GM23338 (cell line): ENCODE data around the gene ATP4B. TPM values are rescaled to one million over a fixed set of nuclear protein-coding genes. Genes with fewer than 3 reads are reported as not detected.

Experiments used
- ATAC-seq: fragments of 200-7000 bp; cut with Tn5 transposase; 3 replicates; pipeline ENCODE4 v1.9.1; 2020
- DNase-seq: peaks from one replicate; pipeline ENCODE4 v3.0.0-alpha.2; 2015; ENCODE audit warnings: low spot score
- H2AFZ ChIP-seq: fragments of 200-600 bp; sonication (generic); 2 replicates; pipeline ENCODE4 v1.8.0; 2016; ENCODE audit warnings: antibody characterized with exemption, mild to moderate bottlenecking, moderate library complexity
- H3F3A ChIP-seq: fragments of 200-600 bp; sonication (generic); replicated peaks from 2 replicates; pipeline ENCODE4 v1.8.0; 2017; ENCODE audit warnings: antibody characterized with exemption, mixed run types, low read depth
- H3K27ac ChIP-seq: fragments of 200-600 bp; sonication (generic); 2 replicates; pipeline ENCODE4 v1.6.1; 2016; ENCODE audit warnings: low read depth
- H3K27me3 ChIP-seq: fragments of 200-600 bp; sonication (generic); 2 replicates; pipeline ENCODE4 v1.8.0; 2016; ENCODE audit warnings: mild to moderate bottlenecking, mixed run types, moderate library complexity; ENCODE audit not compliant: insufficient read depth
- H3K36me3 ChIP-seq: fragments of 200-600 bp; sonication (generic); 2 replicates; pipeline ENCODE4 v1.8.0; 2016; ENCODE audit warnings: mild to moderate bottlenecking; ENCODE audit not compliant: insufficient read depth
- H3K4me1 ChIP-seq: fragments of 200-600 bp; sonication (generic); 2 replicates; pipeline ENCODE4 v1.8.0; 2016; ENCODE audit warnings: mild to moderate bottlenecking, moderate library complexity; ENCODE audit not compliant: insufficient read depth
- H3K4me2 ChIP-seq: fragments of 200-600 bp; sonication (generic); 2 replicates; pipeline ENCODE4 v1.7.1; 2017; ENCODE audit warnings: mixed run types
- H3K4me3 ChIP-seq: fragments of 200-600 bp; sonication (generic); 2 replicates; pipeline ENCODE4 v1.6.1; 2016; ENCODE audit warnings: mixed run types
- H3K79me2 ChIP-seq: fragments of 200-600 bp; sonication (generic); replicated peaks from 2 replicates; pipeline ENCODE4 v1.8.0; 2017; ENCODE audit warnings: mild to moderate bottlenecking; ENCODE audit not compliant: insufficient read depth
- H3K9me2 ChIP-seq: fragments of 200-600 bp; sonication (generic); 2 replicates; pipeline ENCODE4 v1.8.0; 2017; ENCODE audit not compliant: insufficient read depth
- H4K20me1 ChIP-seq: fragments of 200-600 bp; sonication (generic); replicated peaks from 2 replicates; pipeline ENCODE4 v1.8.0; 2017; ENCODE audit warnings: mild to moderate bottlenecking; ENCODE audit not compliant: insufficient read depth
- H3K27ac Mint-ChIP-seq: 2 replicates; pipeline ENCODE4 v1.8.0; 2020; ENCODE audit warnings: inconsistent platforms, mild to moderate bottlenecking, moderate library complexity, mixed read lengths
- H3K27me3 Mint-ChIP-seq: 3 replicates; pipeline ENCODE4 v1.8.0; 2022; ENCODE audit warnings: low read depth, mild to moderate bottlenecking, moderate library complexity, mixed read lengths, inconsistent platforms; ENCODE audit not compliant: insufficient read depth, poor library complexity
- H3K36me3 Mint-ChIP-seq: 3 replicates; pipeline ENCODE4 v1.8.0; 2021; ENCODE audit warnings: low read depth, mild to moderate bottlenecking, inconsistent platforms, moderate library complexity, mixed read lengths
- H3K4me1 Mint-ChIP-seq: 3 replicates; pipeline ENCODE4 v1.8.0; 2020; ENCODE audit warnings: mild to moderate bottlenecking, inconsistent platforms, mixed read lengths
- H3K4me3 Mint-ChIP-seq: 3 replicates; pipeline ENCODE4 v1.8.0; 2021; ENCODE audit warnings: moderate library complexity, mild to moderate bottlenecking, inconsistent platforms, mixed read lengths
- H3K9me3 Mint-ChIP-seq: 3 replicates; pipeline ENCODE4 v1.8.0; 2020; ENCODE audit warnings: moderate library complexity, mild to moderate bottlenecking, inconsistent platforms, mixed read lengths
- CREB1 ChIP-seq: fragments of 250-450 bp; sonication (Bioruptor Pico); IDR thresholded peaks from 2 replicates; pipeline ENCODE4 v1.5.0; 2020; ENCODE audit warnings: low read depth, mild to moderate bottlenecking, moderate library complexity
- CTCF ChIP-seq, 2 experiments: fragments of 200-600 bp in 1 of 2; sonication (generic) in 1 of 2; conservative IDR thresholded peaks; 2 replicates each; pipeline versions ENCODE4 v1.5.1 to v1.6.1; 2016 to 2017; ENCODE audit warnings: antibody characterized with exemption in 2 of 2, low read depth in 2 of 2, mild to moderate bottlenecking in 2 of 2, moderate library complexity in 1 of 2
- EZH2 ChIP-seq: fragments of 200-600 bp; sonication (generic); IDR thresholded peaks from one replicate; pipeline ENCODE4 v1.8.0; 2017; ENCODE audit warnings: antibody characterized with exemption, mild to moderate bottlenecking, low read depth; ENCODE audit not compliant: unreplicated experiment
- EZH2phosphoT487 ChIP-seq: fragments of 200-600 bp; sonication (generic); IDR thresholded peaks from one replicate; pipeline ENCODE4 v1.8.1; 2018; ENCODE audit warnings: antibody characterized with exemption; ENCODE audit not compliant: unreplicated experiment
- JUNB ChIP-seq: IDR thresholded peaks from one replicate; pipeline ENCODE4 v1.6.1; 2016; ENCODE audit warnings: antibody characterized with exemption; ENCODE audit not compliant: unreplicated experiment
- NANOG ChIP-seq: IDR thresholded peaks from 2 replicates; pipeline ENCODE4 v1.6.1; 2016; ENCODE audit warnings: antibody characterized with exemption, borderline replicate concordance
- POLR2AphosphoS5 ChIP-seq: IDR thresholded peaks from 2 replicates; pipeline ENCODE4 v1.6.1; 2016; ENCODE audit warnings: antibody characterized with exemption, low read depth
- REST ChIP-seq: IDR thresholded peaks from one replicate; pipeline ENCODE4 v1.6.1; 2018; ENCODE audit warnings: antibody characterized with exemption; ENCODE audit not compliant: unreplicated experiment
- STAT1 ChIP-seq: IDR thresholded peaks from one replicate; pipeline ENCODE4 v1.6.1; 2016; ENCODE audit warnings: antibody characterized with exemption; ENCODE audit not compliant: unreplicated experiment
- ZNF114 ChIP-seq: fragments of 250-450 bp; sonication (Bioruptor Pico); IDR thresholded peaks from 2 replicates; pipeline ENCODE4 v1.5.0; 2020; ENCODE audit warnings: mild to moderate bottlenecking, moderate library complexity
- ZNF331 ChIP-seq: fragments of 250-450 bp; sonication (Bioruptor Pico); IDR thresholded peaks from 2 replicates; pipeline ENCODE4 v1.5.0; 2020; ENCODE audit warnings: low read depth, mild to moderate bottlenecking, moderate library complexity
- ZNF462 ChIP-seq: fragments of 250-450 bp; sonication (Bioruptor Pico); IDR thresholded peaks from 2 replicates; pipeline ENCODE4 v1.5.0; 2020; ENCODE audit warnings: mild to moderate bottlenecking, moderate library complexity
- polyA plus RNA-seq: library from polyadenylated mRNA; unstranded; fragments of >200 nt; fragmentation: Nextera tagmentation; extraction: Ambion mirVana; gene quantifications from 2 replicates; pipeline ENCODE4 v1.2.1, GENCODE V29; 2016
- total RNA-seq: library from RNA; depleted of rRNA; stranded (reverse); fragments of >200 nt; shearing (Covaris generic); gene quantifications from 2 replicates; pipeline ENCODE4 v1.2.3, GENCODE V29; 2014

The ATP4B gene
- total and polyA plus RNA-seq, 2 experiments from 2014 or later: not detected

- TF ChIP-seq ZNF462 (CRISPR knock-in tag): no peak
- no peak for TF ChIP-seq CREB1
These were observed 29.4 kb downstream of the ATP4B start (continued) for GRCh38 chr13:113628291-113629270.

- Mint-ChIP-seq H3K4me1 (peaks cover 7% of the 10 kb centered on the region), H3K9me3 (peaks cover 19% of the 10 kb centered on the region), H3K4me3 (no peak overlapping the region), H3K36me3 (peaks cover 69% of the 10 kb centered on the region), H3K27me3 (peaks cover 21% of the 10 kb centered on the region), H3K27ac (peak overlapping the region; percentile 30; the same call in 1 of the 2 replicates)
- Histone ChIP-seq H3K4me3 (no peak overlapping the region), H4K20me1 (no peaks in the 10 kb centered on the region; the same call in 1 of the 2 replicates), H3K79me2 (peaks cover 35% of the 10 kb centered on the region), H3F3A (peaks cover 11% of the 10 kb centered on the region; the same call in 1 of the 2 replicates), H3K4me2 (no peak overlapping the region), H3K36me3 (no peaks in the 10 kb centered on the region; the same call in 1 of the 2 replicates), H3K4me1 (no peaks in the 10 kb centered on the region), H3K9me2 (no peaks in the 10 kb centered on the region), H3K27ac (no peak overlapping the region), H2AFZ (no peak overlapping the region), H3K27me3 (no peaks in the 10 kb centered on the region)
- ATAC-seq (no peak), DNase-seq (no peak)
- TF ChIP-seq POLR2AphosphoS5 (no peak), CTCF (conservative IDR thresholded peaks at IDR 0.05; ENCODE audit: low read depth in 2 of 2) (no peak), STAT1 (no peak), EZH2phosphoT487 (no peak), ZNF114 (CRISPR knock-in tag) (no peak), REST (no peak), ZNF331 (CRISPR knock-in tag) (no peak), CREB1 (no peak), NANOG (no peak), EZH2 (no peak), JUNB (no peak)
These were observed 30.9 kb downstream of the ATP4B start for GRCh38 chr13:113627136-113627535.
